Non-pigmented ciliary epithelial cell (primary cell): ENCODE measurements around the gene PTPN9.
A peak's percentile ranks its signal among the peaks of the same experiment; 100 is the strongest.
"Not testable (repeated sequence)": the region's sequence is repeated elsewhere in the genome, so short reads cannot be mapped to it uniquely, and the experiment has no call there.

Experiments
- DNase-seq: peaks from one replicate; pipeline ENCODE4 v3.0.0-alpha.2; 2010; ENCODE audit warnings: low read depth

Gene PTPN9

DNA sequence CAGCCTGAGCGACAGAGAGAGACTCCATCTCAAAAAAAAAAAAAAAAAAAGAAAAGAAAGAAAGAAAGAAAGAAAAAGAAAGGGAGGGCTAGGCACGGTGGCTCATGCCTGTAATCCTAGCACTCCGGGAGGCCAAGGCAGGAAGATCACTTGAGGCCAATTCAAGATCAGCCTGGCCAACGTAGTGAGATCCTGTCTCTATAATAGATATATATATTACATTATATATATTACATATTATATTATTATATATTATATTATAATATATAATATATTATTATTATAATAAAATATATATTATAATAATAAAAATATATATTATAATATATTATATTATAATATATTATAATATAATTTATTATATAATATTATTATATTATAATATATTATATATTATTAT is 48.9 kb downstream of the PTPN9 start:
- no peak for DNase-seq

DNA sequence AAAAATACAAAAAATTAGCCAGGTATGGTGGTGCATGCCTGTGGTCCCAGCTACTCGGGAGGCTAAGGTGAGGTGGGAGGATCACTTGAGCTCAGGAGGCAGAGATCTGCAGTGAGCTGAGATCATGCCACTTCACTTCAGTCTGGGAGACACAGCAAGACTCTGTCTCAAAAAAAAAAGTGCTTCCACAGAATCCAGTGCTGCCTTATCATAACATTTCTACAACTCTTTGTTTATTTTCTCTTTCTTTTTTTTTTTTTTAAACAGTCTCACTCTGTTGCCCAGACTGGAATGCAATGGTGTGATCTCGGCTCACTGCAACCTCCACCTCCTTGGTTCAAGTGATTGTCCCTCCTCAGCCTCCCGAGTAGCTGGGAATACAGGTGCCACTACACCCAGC is 53.4 kb downstream of the PTPN9 start:
- not testable (repeated sequence) for DNase-seq

DNA sequence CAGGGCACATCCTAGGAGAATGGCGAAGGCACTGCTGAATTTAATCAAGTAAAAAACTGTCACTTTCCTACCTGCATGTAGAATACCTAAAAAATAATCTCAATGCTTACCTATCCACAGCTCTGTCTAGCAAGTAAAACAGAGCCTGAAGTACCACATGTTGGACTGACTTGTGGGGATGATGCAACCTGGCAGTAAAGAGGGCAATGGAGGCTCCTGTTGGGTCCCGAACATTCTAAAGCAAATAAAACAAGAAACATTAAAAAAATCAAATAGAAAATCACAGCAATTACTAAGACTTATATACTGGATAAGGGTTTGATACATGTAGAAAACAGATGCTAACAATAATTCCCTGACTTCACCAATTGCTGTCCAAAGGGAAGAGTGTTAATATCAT is 56.1 kb downstream of the PTPN9 start:
- DNase-seq = no peak

DNA sequence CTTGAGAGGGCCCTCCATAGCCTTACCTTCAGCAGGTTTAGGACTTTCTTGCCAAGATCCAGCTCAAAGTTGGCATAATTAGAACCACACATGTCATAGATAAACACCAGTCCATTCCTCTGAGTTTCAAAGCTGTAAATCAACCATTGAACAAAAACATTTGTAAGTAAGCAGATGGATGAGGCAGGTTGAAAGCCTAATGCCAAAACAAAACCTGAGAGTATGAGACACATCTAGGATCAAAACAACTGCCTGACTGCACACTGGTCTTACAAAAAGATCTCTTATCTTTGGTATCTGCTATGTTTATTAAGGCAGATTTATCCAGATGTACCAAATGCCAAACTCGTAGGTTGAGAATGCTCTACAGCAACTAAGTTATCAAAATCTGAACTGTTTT is 61.9 kb downstream of the PTPN9 start:
- no peak for DNase-seq

DNA sequence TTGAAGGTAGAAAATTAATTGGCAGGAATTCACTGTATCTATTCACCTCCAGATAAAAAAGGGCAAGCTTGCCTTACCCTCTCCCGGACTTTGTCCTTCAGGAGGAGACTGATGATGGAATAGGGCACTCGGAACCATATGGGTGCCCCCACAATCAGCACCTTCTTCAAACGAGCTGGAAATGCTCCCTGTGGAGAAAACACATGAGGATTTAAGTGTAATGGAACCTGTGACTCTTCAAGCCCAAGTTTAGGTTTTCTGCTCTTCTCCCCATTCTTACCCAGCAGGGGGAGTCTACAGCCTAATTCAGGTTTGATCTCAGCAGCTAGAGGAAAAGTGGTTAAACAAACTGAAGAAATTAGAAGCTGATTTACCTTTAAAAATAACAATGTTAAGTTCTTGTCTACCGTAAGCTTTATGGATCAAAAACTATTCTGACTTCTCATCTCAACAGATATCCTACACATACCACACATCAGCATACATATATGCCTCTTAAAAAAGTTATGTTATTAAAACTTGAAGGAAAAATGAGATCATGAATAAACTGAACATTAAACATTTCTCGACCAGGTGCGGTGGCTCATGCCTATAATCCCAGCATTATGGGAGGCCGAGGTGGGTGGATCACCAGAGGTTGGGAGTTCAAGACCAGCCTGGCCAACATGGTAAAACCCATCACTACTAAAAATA is 70.1 kb downstream of the PTPN9 start:
- no peak for DNase-seq

DNA sequence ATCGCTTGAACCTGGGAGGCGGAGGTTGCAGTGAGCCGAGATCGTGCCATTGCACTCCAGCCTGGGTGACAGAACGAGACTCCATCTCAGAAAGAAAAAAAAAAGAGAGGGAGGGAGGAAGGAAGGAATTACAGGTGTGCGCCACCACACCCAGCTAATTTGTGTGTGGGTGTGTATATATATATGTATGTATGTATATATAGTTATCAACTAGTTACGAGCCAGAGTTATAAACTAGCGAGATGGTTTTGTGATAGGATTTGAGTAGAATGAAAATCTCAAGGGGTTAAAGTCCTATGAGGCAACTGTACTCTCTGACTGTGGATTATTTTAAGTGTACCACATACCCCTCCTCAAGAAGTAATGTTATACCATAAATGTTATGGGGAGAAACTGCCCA is 76.8 kb downstream of the PTPN9 start:
- no peak for DNase-seq

DNA sequence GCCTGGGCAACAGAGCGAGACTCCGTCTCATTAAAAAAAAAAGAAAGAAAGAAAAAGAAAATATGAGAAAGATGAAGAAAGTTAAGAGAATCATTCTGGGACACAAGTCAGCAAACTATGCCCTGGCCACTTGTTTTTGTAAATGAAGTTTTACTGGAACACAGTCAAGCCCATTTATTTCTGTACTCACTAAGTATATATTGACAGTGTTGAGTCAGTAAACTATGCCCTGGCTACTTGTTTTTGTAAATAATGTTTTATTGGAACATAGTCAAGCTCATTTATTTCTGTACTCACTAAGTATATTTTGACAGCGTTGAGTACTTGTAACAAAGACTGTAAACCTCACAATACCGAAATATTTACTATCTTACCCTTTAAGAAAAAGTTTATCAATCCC is 85.4 kb downstream of the PTPN9 start:
- DNase-seq = no peak

DNA sequence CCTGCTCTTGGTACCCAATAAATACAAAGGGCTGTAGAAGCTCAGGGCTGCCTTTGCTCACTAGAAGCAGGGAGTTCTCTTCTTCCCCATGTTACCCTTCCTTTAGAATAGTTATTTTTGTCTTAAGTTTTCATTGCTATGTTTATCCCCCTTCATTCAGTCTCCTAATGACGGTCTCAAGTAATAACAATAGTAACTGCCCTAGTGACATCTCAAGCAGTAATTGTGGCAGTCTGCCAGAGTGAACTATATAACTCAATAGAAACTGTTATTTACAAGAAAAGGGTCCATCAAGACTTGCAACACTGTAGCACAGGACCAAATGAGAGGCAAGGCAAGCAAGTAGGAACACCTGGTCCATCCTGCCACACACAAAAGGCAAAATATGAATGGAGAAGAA is 95.2 kb downstream of the PTPN9 start:
- DNase-seq = no peak

DNA sequence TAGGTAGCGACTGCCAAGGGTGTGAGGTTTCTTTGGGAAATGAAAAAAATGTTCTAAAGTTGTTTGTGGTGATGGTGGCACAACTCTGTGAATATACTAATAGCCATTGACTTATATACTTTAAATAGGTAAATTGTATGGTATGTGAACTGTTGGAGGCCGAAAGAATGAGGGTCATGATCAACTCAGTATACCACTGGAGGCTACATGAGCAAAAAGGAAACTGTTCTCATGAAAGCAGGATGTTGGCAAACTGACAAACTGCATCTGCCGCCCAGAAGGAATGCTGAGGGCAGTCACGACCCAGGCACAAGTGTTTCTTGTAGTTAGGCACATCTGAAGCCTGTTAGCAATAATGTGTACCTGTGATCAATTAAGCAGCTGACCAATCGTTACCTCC is 95.6 kb downstream of the PTPN9 start:
- not testable (repeated sequence) for DNase-seq

DNA sequence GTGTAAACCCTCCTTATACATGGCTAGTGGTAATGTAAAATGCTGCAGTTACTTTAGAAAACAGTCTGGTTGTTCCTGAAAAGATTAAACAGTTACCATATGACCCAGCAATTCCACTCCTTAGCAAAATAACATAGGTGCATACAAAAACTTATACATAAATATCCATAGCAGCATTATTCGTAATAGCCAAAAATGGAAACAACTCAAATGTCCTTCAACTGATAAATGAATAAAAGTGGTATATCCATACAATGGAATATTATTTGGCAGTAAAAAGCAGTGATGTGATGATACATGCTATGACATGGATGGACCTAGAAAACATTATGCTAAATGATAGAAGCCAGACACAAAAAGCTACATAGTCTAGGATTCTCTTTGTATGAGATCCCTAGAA is 96.0 kb downstream of the PTPN9 start:
- DNase-seq = no peak

DNA sequence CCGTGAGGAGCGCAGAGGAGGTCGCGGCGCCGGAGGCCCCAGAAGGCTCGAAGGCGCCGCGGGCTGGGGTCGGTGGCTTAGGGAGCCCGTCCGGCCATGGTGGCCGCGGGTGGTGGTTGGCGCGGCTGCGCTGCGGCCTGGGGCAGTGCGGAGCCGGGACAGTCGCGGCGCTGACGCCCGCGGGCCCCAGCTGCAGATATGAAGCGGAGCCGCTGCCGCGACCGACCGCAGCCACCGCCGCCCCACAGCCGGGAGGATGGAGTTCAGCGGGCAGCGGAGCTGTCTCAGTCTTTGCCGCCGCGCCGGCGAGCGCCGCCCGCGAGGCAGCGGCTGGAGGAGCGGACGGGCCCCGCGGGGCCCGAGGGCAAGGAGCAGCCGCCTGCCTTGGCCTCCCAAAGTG is 98.7 kb downstream of the PTPN9 start:
- DNase-seq = not testable (repeated sequence)

DNA sequence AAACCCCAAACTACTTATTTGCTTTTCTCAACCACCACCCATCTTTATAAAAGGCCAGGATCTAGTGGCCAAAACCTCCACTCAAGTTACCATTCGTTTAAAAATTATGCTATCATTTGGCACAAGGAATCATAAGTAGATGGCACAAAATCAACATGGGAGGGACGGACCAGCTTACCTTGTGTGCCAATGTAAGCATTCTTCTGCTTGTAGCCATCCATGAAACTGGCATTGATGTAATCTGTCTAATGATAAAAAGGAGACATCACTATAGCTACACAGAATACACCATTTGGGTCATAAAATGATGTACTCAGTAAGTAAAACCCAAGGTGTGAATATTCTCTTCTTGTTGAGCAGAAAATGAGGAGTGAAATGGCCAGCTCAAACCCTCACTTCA is 99.4 kb downstream of the PTPN9 start:
- no peak for DNase-seq

DNA sequence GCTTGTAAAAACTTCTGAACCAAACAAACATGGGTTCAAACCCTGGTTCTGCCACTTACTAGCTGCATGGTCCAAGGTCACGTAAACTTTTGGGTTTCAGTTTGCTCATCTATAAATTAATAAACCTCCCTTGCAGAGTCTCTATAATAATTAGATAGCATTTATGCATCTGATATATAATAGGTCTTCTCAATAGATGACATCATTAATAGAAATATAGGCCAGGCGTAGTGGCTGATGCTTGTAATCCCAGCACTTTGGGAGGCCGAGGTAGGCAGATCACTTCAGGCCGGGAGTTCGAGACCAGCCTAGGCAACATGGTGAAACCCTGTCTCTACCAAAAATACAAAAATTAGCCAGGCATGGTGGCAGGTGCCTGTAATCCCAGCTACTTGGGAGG is 102.0 kb downstream of the PTPN9 start:
- not testable (repeated sequence) for DNase-seq

DNA sequence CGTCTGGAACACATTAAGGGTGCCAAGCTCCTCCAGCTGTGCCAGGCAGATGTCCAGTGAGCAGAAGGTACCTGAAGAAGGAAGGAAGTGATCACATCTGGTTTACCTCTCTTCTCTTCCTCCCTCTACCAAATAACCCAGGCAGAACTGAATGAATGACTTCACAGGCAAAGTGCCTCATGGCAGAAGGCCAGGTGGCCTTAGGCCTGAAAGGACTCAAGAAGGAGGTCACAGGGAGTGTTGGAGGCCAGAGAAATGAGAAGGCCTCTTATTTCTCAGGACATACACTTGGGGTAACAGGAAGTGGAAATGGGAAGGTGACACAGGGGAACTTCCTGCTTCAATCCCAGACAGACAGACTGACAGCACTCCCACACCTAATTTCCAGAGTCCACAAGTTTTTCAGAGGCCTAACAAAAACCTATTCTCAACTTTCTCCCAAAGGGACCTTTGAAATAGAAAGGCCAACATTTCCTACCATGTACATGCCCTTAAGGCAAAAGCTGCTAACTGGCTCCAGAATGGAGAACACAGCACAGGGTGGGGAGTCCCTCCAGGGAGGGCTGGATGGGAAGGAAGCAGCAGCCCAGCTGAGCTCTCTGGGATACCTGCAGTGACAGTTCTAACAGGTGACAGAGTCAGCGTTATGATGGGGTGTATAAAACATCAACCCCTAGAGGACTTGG is 110.1 kb downstream of the PTPN9 start:
- no peak for DNase-seq

DNA sequence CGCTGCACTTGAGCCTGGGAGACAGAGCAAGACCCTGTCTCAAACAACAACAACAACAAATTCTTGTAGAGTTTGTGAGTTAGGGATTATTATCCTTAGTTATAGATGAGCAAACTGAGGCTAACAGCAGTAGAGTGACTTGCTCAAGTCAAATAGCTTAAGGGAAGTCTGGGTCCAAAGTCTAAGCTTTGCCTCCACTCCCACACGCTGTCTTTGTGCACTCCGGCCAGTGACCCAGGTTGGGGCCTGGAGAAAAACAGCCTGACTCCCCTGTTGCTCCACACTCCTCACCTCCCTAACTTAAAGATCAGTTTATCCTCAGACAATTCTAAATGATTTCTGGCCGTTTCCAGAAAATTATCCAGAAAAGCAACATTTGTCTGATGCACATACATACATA is 118.5 kb downstream of the PTPN9 start:
- DNase-seq = no peak

DNA sequence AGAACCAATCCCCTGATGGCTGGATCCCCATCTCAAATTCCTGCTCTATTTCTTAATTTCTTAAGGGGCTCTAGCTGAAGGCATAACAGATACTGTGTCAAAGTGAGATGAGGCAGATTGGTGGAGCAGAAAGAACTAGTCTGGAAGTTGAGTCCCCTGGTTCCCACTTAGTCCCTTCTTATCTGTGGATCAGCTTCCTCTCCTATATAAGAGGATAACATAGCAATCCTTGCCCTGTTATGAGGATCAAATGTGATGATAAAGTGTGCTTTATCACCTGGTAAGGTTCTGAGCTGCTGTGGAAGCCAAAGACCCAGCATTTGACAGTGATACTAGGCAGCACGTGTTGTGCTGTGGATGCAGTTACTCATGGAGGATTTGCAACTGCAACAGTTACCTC is 119.5 kb downstream of the PTPN9 start:
- DNase-seq = no peak

DNA sequence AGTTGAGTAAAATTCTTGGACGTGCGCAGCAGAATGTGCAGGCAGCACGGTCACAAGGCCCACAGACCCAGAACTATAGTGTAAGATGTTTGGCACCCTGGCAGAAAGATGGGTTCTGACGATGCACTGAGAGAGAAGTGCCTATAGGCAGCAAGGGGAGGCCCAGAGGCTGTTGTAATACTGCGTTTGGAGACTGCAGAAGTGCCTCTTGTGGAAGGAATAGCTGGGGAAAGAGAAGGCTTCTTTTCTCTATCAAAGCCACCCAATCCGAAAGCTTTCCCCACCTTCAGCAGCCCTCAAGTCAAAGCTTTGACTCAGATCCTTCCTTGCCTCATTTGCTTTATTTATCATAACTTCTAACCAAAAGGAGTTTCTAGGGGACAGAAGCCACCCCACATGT is 122.4 kb downstream of the PTPN9 start:
- no peak for DNase-seq

DNA sequence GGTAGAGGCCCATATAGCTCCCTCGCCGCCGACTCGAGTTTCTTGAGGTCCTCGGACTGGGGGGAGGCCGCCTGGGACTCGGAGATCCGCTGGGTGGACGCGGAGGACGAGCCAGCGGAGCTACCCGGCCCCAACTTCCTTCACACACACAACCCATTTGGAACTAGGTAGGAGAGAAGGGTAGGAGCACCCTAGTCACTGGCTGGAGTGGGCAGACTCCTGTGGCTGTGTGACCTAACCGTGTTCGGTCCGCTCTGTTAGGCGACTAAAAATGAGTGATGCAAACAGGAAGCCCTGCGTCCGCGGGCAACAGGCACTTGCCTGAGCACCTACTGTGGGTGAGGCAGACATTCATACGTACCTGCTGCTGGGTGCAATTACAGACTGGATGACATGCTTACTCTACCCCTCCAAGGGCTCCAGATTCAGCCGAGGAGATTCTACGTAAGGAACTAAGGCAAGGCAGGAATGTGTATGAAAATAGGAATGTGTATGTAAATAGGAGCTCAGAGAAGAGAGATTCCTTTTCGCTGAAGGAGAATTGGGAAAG is 123.1 kb downstream of the PTPN9 start:
- DNase-seq = no peak

DNA sequence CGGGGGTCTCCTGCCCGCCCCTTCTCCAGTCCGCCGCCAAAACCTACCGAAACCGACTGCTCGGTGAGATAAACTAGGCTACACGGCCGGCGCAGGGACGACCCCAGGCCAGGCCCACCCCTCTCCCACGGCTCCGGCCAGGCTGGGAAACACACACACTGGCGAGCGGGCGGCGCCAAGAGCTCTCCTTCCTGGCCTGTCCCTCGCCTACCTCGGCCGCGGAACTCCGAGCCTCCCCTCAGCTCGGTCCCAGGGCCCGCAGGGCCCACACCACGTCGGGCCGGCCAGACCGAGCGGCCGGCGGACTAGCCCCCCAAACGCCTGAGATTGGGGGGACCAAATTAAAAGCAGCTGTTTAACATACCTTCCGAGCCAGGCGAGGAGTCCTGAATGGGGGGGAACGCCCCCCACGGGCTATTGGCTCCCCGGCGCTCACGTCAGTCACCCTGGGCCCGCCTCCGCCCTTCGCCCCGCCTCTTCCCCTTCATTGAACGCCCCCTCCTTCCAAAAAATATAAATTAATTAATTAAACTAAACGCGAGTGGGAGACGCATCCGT is 123.6 kb downstream of the PTPN9 start:
- no peak for DNase-seq

DNA sequence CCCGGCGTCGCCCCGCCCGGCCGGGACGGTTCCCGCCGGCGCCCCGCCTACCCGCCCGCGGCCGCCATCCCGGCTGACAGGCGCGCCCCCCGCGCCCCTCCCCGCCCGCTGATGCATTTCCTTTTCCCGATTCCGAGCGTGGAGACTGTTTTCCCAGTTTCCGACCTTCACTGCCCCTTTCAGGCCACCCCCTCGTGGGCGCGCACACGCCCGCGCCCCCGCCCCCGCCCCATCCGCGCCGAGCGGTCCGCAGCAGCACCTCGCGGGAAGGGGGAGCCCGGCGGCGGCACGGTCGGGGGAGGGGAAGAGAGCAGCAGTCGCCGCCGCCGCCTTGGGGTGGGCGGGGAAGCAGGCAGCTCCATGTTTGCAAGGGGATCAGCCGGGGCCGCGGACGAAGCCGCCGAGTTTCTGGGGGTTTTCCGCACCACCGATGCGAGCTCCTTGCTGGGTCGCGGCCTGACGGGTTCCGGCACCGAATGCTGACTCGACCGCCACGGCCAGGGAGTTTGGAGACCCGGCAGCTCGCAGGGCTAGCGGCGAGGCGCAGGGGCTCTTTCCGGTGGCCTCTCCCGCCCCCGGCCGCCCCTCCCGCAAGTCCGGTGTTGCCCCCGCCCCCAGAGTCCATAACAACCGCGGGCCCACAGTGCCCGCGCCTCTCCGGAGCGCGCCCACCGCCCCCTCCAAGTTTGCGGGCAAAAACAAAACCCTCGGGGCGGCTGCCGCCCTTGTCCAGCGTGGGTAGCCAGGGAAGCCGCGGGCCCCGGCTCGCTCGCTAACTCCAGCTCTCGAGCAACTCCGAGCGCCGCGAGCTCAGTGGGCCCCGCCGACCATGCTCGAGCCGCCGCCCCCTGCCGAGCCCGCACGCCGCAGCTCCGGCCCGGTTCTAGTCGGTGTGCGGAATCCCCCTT is 124.4 kb downstream of the PTPN9 start:
- DNase-seq = no peak

DNA sequence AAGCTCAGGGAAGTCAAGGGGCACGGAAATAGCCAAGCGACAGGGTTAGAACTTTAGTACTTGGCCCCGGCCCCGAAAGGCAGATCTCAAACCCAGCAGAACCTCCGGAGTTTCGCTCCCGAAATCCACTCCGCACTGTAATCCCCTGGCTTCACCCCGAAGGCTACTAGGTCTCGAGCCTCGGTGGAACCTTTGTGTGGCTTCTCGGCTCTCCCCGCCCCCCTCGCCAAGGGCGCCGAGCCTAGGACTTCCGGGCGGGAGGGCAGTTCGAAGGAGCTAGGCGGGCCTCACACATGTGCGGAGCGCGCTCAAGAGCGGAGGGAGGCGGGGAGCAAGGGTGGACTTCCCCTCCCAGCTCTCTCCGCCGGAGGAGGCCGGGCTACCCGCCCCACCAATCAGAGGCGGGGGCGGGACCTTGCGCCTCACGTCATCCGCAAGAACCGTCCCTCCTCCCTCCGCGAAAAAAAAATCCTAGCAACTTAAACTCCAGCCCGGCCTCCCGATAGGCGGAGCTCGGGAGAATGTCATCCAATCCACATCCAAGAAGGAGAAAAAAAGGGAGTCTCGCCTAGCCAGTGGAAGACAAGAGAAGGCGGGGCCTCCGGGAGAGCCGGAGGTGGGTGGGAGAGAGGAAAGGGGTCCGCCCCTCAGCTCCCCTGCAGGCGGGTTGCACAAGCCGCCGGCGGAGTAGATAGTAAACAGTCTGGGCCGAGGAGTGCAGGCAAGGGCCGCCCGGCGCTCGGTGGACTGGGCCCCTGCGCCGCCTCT is 125.2 kb downstream of the PTPN9 start:
- DNase-seq = peak; percentile 100
